ENCODE results near the gene TRPC6. TPM values are rescaled to one million over a fixed set of nuclear protein-coding genes. Genes with fewer than 3 reads are reported as not detected.

Gene TRPC6
- total RNA-seq, 2 experiments from 2014 or later = not detected

DNA sequence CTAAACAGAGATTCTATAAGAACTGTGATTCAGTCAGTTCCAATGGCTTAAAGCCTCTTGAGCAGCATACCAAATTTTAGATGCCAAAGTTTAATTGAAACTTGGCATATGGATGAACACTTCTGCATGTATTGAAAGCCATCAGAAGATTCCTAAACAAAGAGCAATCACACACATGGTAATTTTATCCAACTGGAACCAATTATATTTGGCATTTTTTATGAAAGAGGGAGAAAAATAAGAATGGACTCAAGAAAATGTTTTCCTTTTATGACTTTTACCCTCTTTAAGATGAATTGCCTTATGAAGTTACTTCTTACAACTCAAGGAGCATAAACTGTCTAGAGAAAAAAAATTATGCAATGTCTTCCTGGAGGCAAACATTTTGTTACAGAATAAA is 7.4 kb downstream of the TRPC6 start:
- POLR2A ChIA-PET = no interaction called here
- intact Hi-C loops (cut with DNase I, micrococcal nuclease) = no loop called here
- CTCF ChIA-PET = no interaction called here
- Histone ChIP-seq H3K4me3 (ENCODE audit: low read length) (no peak overlapping the region), H3K4me1 (ENCODE audit: insufficient read depth, low read length) (no peaks in the 10 kb centered on the region), H3K36me3 (ENCODE audit: insufficient read depth, low read length) (no peaks in the 10 kb centered on the region), H3K9me3 (ENCODE audit: control insufficient read depth in 1 of 2, insufficient read depth in 1 of 2, low read length in 2 of 2) (no peaks in the 10 kb centered on the region), H3K27me3 (ENCODE audit: control insufficient read depth in 1 of 2, insufficient read depth in 2 of 2, low read length in 2 of 2) (no peaks in the 10 kb centered on the region), H3K27ac (ENCODE audit: low read depth in 1 of 2, low read length in 2 of 2) (no peak overlapping the region)
- Mint-ChIP-seq H3K4me3 (no peak overlapping the region), H3K36me3 (ENCODE audit: low read depth) (no peaks in the 10 kb centered on the region), H3K4me1 (ENCODE audit: low read depth) (no peaks in the 10 kb centered on the region), H3K9me3 (peaks cover 8% of the 10 kb centered on the region), H3K27ac (no peak overlapping the region), H3K27me3 (peaks cover 10% of the 10 kb centered on the region)
- no peak for ATAC-seq (ENCODE audit: poor library complexity)
- no peak for DNase-seq
- TF ChIP-seq, protein P1, sequence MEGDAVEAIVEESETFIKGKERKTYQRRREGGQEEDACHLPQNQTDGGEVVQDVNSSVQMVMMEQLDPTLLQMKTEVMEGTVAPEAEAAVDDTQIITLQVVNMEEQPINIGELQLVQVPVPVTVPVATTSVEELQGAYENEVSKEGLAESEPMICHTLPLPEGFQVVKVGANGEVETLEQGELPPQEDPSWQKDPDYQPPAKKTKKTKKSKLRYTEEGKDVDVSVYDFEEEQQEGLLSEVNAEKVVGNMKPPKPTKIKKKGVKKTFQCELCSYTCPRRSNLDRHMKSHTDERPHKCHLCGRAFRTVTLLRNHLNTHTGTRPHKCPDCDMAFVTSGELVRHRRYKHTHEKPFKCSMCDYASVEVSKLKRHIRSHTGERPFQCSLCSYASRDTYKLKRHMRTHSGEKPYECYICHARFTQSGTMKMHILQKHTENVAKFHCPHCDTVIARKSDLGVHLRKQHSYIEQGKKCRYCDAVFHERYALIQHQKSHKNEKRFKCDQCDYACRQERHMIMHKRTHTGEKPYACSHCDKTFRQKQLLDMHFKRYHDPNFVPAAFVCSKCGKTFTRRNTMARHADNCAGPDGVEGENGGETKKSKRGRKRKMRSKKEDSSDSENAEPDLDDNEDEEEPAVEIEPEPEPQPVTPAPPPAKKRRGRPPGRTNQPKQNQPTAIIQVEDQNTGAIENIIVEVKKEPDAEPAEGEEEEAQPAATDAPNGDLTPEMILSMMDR (IDR thresholded peaks at IDR 0.05) = no peak

GRCh38 chr11:101574886-101575285 is 8.9 kb downstream of the TRPC6 start:
- H3K4me1 Mint-ChIP-seq (ENCODE audit: low read depth) = no peaks in the 10 kb centered on the region
- intact Hi-C loops (cut with DNase I, micrococcal nuclease) = no loop called here
- Histone ChIP-seq H3K27me3 (ENCODE audit: control insufficient read depth in 1 of 2, insufficient read depth in 2 of 2, low read length in 2 of 2) (no peaks in the 10 kb centered on the region), H3K9me3 (ENCODE audit: control insufficient read depth in 1 of 2, insufficient read depth in 1 of 2, low read length in 2 of 2) (no peaks in the 10 kb centered on the region), H3K27ac (ENCODE audit: low read depth in 1 of 2, low read length in 2 of 2) (no peak overlapping the region), H3K4me1 (ENCODE audit: insufficient read depth, low read length) (no peaks in the 10 kb centered on the region), H3K4me3 (ENCODE audit: low read length) (no peak overlapping the region), H3K36me3 (ENCODE audit: insufficient read depth, low read length) (no peaks in the 10 kb centered on the region)
- TF ChIP-seq, protein P1 (IDR thresholded peaks at IDR 0.05) = no peak
- peaks cover 4% of the 10 kb centered on the region for H3K27me3 Mint-ChIP-seq
- POLR2A ChIA-PET = no interaction called here
- CTCF ChIA-PET = no interaction called here
- no peak overlapping the region for H3K4me3 Mint-ChIP-seq
- no peaks in the 10 kb centered on the region for H3K36me3 Mint-ChIP-seq (ENCODE audit: low read depth)
- H3K27ac Mint-ChIP-seq = no peak overlapping the region
- H3K9me3 Mint-ChIP-seq = peaks cover 8% of the 10 kb centered on the region
- DNase-seq = no peak
- no peak for ATAC-seq (ENCODE audit: poor library complexity)

DNA sequence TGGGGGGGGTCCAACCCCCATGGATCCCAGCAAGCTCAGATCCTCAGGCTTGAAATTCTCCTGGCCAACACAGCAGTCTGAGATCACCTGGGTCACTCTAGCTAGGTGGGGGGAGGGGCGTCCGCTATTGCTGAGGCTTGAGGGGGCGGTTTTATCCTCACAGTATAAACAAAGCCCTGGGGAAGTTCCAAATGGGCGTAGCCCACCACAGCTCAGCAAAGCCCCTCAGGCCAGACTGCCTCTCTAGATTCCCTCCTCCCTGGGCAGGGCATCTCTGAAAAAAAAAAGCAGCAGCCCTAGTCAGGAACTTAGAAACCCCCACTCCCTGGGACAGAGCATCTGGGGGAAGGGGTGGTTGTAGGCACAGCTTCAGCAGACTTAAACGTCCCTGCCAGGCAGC is 16.7 kb downstream of the TRPC6 start:
- H3K27me3 Mint-ChIP-seq = no peaks in the 10 kb centered on the region
- DNase-seq (peak in 1 of 14 experiments; percentile 5), ATAC-seq (ENCODE audit: poor library complexity) (no peak)
- Histone ChIP-seq H3K27me3 (ENCODE audit: control insufficient read depth in 1 of 2, insufficient read depth in 2 of 2, low read length in 2 of 2) (no peaks in the 10 kb centered on the region), H3K4me3 (ENCODE audit: low read length) (no peak overlapping the region), H3K4me1 (ENCODE audit: insufficient read depth, low read length) (no peaks in the 10 kb centered on the region), H3K36me3 (ENCODE audit: insufficient read depth, low read length) (no peaks in the 10 kb centered on the region), H3K27ac (ENCODE audit: low read depth in 1 of 2, low read length in 2 of 2) (no peak overlapping the region), H3K9me3 (ENCODE audit: control insufficient read depth in 1 of 2, insufficient read depth in 1 of 2, low read length in 2 of 2) (peaks cover 0 to 12% of the 10 kb centered on the region in 2 experiments)
- H3K4me1 Mint-ChIP-seq (ENCODE audit: low read depth) = no peaks in the 10 kb centered on the region
- intact Hi-C loops (cut with DNase I, micrococcal nuclease) = no loop called here
- no peak overlapping the region for H3K27ac Mint-ChIP-seq
- POLR2A ChIA-PET = no interaction called here
- H3K4me3 Mint-ChIP-seq = no peak overlapping the region
- TF ChIP-seq, protein P1 (IDR thresholded peaks at IDR 0.05) = no peak
- no peaks in the 10 kb centered on the region for H3K36me3 Mint-ChIP-seq (ENCODE audit: low read depth)
- CTCF ChIA-PET = no interaction called here
- peaks cover 13% of the 10 kb centered on the region for H3K9me3 Mint-ChIP-seq
